Stimulated activated naive CD4-positive, alpha-beta T cell (primary cell): Measurements from ENCODE around the gene GPATCH3.
"Not testable (repeated sequence)": the region's sequence is repeated elsewhere in the genome, so short reads cannot be mapped to it uniquely, and the experiment has no call there.

Experiments used
- DNase-seq, 6 experiments: peaks; one replicate each; lab custom pipeline; 2025; lab: John Stamatoyannopoulos, UW

Gene GPATCH3

DNA sequence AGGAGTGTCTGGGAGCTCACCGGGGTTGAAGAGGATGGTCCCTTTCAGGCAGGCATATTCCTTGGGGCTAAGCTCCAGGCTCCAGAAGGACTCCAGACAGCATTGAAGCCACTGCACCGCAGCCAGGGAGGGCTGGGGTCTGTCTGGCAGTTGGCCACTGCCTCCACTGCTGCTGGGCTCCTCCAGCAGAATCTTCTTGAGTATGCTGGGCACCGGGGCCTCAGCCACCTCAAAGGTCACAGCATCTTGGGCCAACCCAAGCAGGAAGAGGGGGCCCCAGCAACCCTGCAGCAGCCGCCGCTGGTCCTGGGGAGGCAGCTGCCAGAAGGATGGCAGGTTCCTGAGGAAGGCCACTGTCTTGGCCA, 13.1 kb upstream of the GPATCH3 start:
- DNase-seq = no peak

DNA sequence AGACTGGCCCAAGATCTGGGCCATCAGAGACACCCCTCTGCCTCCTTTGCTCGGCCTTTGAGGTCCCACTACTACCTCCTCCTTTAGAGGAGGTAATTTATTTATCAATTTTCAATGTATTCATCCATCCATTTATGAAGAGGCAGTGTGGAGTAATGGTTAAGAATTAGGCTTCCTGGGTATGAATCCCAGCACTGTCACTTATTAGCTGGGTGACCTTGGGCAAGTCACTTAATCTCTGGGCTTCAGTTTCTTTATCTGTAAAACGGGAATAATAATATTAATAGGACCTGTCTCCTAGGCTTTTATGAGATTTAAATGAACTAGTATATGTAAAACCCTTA, 11.9 kb upstream of the GPATCH3 start:
- DNase-seq = no peak

GRCh38 chr1:26911399-26912146, 11.3 kb upstream of the GPATCH3 start:
- no peak for DNase-seq

DNA sequence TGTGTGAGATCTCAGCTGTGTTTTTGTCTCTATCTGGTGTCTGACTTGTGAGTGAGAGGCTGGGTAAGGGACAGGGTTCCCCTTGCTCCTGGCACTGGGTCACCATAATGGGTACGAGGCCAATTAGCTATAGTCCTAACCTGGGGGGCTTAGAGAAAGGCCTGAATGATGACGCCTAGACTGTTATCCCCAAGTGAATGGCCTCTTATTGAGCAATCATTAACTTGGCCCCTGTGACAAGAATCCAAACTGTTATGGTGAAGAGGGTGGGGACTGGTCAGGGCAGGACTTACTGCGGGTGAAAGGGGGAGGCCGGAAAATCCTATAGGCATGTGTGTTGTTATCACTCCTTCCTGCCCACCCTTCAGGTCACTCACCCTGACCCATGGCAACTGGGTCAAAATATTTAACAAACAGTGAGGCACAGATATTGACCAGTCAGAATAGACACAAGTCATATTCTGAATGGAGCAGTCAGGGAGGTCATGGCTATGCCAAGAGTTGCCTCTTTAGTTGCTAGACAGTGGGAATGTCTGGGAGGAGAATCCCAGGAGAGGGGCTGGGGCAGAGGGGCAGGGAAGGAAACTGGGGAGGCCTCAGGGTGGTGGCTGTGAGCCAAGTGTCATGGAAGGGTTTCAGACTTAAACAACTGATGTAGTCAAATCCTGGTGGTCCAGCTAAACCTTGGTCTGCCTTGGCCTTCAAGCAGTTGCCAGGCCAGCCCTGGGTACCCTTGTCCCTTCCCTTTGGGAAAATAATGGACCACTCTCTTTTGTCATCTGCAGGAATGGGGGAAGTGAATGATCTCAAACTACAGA, 10.3 kb upstream of the GPATCH3 start:
- DNase-seq = no peak

DNA sequence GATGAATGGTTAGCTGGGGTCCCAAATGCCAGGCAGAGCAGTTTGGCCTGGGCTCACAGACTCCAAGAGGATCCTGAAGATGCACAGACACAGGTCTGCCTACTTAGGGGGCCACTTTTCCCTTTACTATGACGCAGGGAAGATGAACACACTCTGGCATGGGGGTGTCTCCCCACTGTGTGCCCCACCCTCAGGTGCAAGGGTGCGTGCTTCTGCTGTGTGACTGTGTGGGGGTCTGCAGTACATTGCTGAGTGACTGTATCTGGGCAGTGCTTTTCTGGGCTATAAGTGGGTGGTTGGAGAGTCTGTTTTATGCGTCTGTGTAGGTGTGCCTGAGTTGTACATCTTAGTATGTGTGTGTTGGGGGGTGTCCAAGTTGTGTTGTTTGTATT, 9.7 kb upstream of the GPATCH3 start:
- DNase-seq = no peak

DNA sequence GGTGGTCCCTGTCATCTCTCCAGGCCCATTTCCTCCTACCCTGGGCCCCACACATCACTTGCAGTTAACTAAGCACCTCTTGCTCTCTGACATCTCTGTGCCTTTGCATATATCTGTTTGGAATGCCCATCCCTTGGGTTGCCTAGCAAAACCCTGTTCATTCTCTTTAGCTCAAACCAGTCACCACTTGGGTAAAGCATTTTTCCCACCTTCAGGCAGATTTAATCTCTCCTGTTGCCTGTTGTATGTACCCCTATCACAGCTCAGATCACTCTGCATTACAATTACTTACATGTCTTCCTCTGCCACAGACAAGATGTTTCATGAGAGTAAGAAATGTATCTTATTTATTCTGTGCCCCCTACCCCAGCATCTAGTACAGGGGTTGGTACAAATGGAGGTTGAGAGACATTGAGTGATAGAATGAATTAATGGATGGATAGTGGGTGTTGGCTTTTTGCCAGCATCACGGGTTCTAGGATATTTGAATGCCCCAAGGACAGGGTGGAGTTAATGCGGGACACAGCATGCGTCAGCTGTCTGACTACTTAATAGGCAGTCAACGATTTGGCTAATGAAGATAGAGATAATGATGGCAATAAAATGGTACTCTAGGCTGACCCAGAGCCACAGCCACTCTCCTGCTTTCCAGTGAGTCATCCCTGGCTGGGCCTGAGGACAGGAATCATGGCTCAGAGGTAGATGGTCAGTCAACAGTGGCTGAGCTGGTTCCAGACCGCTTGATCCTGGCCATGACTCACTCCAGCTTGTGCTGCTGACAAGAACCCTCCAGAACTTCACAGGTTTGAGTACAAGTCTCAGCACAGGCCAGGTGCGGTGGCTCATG, 7.0 kb upstream of the GPATCH3 start:
- no peak for DNase-seq

GRCh38 chr1:26900815-26901511, 696 bp upstream of the GPATCH3 start:
- no peak for DNase-seq

DNA sequence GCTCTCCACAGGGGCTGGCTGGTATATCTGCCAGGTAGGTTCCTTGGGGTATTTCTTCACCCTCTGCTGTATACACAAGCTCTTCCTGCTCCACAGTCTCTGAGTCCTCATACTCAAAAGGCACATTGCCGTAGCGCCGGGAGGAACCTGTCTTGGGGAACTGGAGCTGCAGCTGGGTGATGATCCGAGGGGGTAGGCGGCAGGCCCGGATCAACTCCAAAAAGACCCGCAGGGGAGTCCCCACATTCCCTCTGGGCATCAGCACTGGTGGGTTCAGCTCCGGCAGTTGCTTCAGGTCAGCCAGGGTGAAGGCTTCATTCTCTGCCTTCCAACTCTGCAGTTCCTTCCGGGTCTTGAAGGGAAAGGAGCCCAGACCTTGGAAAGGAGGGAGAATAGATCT, 2.9 kb downstream of the GPATCH3 start:
- no peak for DNase-seq

GRCh38 chr1:26894263-26894662, 6.0 kb downstream of the GPATCH3 start:
- no peak for DNase-seq

GRCh38 chr1:26890467-26890796, 9.8 kb downstream of the GPATCH3 start:
- DNase-seq = no peak

DNA sequence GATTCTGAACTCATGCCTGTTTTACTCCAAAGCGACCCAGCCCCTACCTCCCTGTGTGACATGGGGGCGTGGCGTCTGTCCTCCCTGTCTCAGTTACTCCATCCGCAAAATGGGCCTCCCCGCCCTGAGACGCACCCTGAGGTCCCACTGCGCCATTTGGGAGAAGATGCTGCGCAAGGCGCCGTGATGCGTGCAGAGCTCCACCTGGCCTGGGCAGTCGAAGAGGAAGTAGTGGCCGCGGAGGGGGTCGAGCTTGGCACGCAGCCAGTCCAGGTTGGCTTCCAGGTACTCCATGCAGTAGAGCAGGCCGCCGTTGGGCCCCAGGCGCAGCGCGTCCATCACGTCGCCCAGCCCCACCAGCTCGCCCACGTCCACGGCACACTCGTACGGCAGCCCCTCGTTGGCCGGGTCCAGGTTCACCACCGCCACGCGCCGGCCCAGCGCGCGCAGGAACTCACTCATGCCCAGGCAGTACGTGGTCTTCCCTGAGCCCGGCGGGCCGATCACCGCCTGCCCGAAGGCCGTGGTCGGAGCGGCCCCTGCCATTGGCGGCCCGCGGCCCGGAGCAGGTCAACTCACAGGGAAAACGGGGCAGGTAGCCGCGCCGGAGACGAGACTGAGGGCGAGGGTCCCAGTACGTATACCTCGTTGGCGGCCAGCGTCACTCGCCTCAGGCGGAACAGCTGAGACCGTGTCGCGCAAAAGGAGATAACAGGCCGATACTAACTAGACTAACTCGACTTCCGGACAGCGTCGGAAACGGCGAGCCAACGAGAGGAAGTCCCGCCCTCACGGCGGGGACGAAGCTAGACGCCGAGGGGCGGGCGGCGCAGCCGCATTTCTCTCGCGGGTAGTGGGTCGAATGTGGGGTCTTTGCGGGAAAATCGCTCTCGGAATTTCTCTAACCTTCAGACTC, 10.5 kb downstream of the GPATCH3 start, which contains the start of gene GPN2:
Gene GPN2, minus strand, starts transcription at position 733 of the 916 bp plus-strand sequence. Its CDS starts 187 bp downstream, at position 546.
- peak; percentile 57 to 78 (median 68) for DNase-seq

DNA sequence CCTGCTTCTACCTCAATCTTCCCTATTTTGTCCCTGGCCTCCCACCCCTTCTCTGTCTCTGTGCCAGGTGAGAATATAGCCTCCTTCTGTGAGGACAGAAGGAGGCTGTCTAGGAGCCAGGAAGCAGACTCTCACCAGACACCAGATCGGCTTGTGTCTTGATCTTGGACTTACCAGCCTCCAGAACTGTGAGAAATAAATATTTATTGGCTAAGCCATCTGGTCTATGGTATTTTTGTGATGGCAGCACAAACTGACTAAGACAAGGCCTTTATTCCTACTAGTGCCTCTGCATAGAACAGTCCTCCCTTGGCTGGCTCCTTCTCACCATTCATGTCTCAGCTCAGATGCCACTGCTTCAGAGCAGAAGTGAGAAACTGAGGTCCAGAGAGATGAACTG, 12.0 kb downstream of the GPATCH3 start:
- DNase-seq = no peak

DNA sequence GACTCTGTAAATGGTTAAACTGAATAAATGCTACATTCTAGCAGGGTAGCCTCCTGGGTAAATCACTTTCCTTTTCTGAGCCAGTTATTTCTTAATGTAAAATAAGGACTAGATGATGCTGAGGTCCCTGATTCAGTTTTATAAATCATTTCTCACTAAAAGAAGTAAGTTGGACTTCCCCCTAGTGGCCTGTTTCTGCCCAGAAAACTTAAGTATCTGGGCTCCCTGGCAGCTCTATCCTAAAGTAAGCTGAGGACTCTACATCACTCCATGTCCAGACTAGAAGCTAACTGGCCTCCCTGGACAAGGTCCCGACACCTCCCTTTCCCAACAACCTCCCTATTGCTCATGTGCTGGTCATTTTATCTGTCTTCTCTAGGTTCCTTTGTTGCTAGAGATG, 13.1 kb downstream of the GPATCH3 start:
- peak in 2 of 6 experiments; percentile 3 to 19 for DNase-seq

DNA sequence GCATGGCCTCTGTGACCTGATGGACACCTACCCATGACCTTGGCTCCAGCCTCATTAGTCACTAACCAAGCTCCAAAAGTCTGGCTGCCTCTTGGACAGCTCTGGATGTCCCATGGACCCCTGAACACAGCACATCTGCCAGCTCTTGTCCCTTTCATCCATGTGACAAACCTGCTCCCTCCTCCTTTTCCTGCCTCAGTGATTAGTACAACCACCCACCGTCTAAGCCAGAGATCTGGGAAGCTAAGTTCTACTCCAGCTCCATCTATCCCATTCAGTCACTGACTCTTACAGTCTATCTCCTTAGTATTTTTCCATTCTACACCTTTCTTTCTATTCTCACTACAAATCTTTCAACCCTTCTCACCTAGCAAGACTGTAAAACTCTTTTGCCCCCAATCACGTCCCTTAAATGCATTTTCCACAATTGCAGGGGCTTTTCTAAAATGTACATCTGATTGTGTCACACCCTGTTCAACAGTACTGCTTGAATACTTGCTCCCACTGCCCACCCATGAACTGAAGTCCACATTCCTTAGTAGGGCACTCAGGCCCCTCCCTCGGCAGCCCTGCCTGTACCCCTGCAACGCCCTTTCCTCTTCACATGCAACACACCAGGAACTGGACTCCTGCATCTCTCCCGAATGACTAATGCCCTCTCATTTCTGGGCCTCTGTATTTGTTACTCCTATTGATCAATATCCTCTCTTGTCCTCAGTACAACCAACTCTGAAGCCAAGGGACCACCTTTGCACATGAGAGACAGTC, 17.4 kb downstream of the GPATCH3 start:
- no peak for DNase-seq

- DNase-seq = not testable (repeated sequence)
Measured at GRCh38 chr1:26881611-26882010, 18.7 kb downstream of the GPATCH3 start.

DNA sequence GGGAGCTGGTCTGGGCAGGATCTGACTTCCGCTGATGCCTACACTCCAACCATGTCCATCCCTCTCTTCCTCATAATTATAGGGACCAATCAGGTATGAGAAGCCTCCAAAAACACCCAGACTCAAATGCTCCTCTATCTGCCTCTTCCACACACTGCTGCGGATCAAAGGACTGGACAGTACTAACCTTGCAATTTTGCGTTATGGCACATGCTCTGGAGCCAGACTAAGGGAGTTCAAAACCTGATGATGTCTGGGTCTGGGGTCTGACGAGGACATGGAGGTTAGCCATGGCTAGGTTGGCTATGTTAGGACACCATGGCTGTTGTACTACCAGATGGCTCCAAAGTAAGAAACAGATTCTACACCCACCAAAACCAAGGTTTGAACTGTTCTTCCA, 20.5 kb downstream of the GPATCH3 start:
- no peak for DNase-seq

- DNase-seq = no peak
Measured at GRCh38 chr1:26877326-26877725, 22.9 kb downstream of the GPATCH3 start.

- no peak for DNase-seq
Measured at GRCh38 chr1:26874896-26875295, 25.4 kb downstream of the GPATCH3 start.

DNA sequence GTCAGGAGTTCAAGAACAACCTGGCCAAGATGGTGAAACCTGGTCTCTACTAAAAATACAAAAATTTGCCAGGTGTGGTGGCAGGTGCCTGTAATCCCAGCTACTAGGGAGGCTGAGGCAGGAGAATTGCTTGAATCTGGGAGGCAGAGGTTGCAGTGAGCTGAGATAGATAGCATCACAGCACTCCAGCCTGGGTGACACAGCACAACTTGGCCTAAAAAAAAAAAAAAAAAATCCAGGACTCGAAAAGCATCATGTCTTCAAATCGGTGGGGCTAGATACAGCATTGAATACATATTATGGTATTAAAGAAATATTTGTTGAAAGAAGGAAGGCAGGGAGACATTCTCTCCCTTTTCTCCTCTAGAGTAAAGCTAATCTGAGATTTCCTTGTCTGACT, 27.2 kb downstream of the GPATCH3 start:
- DNase-seq = not testable (repeated sequence)
